ENCODE data around the gene MRE11. TPM values are rescaled to one million over a fixed set of nuclear protein-coding genes. Genes with fewer than 3 reads are reported as not detected.

The MRE11 gene
- total and polyA plus RNA-seq, 4 donors: 1.5 to 18.3 (median 5.6) TPM

DNA sequence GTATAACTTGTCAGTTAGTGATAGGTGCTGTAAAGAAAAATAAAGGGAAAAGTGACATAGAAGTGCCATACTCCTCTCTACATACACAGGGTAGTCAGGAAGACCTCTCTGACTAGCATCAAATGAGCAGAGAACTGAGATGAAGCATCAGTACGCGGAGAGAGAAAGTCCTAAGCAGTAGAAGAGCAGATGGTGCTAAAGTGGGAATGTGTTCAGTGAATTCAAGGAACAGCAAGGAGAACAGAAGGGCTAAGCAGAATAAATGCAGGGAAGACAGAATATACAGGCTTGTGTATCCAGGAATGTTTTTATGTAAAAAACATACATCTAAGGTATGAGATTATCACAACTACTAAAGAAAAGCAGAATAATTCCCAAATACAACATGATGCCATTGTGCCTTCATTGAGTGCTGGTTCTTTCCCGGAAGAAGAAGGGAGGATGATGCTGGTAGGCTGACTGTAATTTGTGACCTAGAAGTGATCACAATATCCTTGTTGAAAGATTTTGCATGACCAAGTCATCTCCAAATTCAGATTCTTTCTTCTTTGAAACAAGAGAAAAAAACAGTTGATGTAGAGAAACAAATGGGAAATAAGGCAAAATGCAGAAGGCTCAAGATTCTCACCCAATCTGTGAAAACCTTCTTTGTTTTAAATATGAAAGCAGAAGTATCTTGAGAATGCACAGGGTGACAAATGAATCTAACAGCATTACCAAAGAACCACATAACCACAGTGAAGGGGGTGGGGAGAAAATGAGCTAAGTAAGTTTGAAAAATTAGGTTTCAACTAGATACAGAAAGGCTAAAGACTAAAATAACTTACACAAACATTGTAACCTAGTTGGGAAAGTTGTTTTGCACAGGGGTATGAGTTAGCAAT lies 20.5 kb downstream of the MRE11 start (continued):
- no peak for TF ChIP-seq HNF4A (conservative IDR thresholded peaks at IDR 0.05)

DNA sequence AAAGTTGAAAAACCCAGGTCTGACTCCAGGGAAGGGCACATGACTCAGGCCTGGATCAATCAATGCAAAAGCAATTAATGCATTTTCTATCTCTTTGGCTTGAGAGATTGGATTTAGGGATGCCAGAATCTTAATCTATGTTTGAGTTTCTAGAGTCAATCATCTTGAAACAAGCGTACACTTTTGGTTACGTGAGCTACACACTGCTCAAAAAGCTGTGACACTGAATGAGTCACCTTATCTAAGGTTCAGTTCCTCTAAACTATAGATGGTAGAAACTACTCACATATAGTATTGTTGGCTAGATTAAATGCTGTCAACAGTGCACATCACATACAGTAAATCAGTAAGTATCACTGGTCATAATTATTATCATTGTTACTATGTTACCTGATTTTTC lies 24.2 kb downstream of the MRE11 start:
- Histone ChIP-seq H3K4me3 (ENCODE audit: low read depth in 1 of 3, low read length in 3 of 3) (no peak overlapping the region), H3K36me3 (ENCODE audit: control insufficient read depth in 4 of 4, insufficient read depth in 3 of 4, low read depth in 1 of 4, low read length in 3 of 4) (peaks cover 0 to 32% (median 5%) of the 10 kb centered on the region in 4 donors)
- 96% methylated on average over 2 of the region's 2 CpGs for WGBS

DNA sequence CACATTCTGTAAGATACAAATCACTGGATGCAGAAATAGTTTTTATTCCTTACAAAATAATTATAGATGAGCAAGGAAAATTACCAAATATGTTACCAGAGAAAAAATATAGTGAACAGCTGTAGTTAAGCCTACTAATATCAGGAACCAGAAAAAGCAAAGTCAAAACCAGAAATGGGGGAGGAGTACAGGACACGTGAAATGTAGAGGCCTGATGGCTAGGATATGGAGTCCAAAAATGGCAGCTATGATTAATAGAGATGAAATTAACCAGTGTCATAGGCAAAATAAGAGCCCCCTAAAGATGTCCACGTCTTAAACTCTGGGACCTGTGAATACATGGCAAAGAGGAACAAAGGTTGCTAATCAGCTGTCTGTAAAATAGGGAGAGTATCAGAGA lies 34.1 kb downstream of the MRE11 start:
- 94% methylated on average over 2 of the region's 2 CpGs for WGBS
- no peaks in the 10 kb centered on the region for H3K9me3 ChIP-seq (ENCODE audit: control insufficient read depth in 4 of 4, low read length in 3 of 4)
- H3K4me1 ChIP-seq (ENCODE audit: control insufficient read depth in 4 of 4, insufficient read depth in 4 of 4, low read length in 3 of 4): no peaks in the 10 kb centered on the region
- DNase-seq (ENCODE audit: low spot score): no peak
- H3K27me3 ChIP-seq (ENCODE audit: control insufficient read depth in 4 of 4, insufficient read depth in 4 of 4, low read length in 3 of 4): no peaks in the 10 kb centered on the region
- H3K9ac ChIP-seq (ENCODE audit: low read depth in 1 of 2, low read length in 2 of 2): no peak overlapping the region
- H3K4me3 ChIP-seq (ENCODE audit: low read depth in 1 of 3, low read length in 3 of 3): no peak overlapping the region
- H3K27ac ChIP-seq (ENCODE audit: low read depth in 1 of 2, low read length in 2 of 2): no peak overlapping the region
- peaks cover 0 to 25% (median 9%) of the 10 kb centered on the region in 4 donors for H3K36me3 ChIP-seq (ENCODE audit: control insufficient read depth in 4 of 4, insufficient read depth in 3 of 4, low read depth in 1 of 4, low read length in 3 of 4)
- TF ChIP-seq, protein P1, sequence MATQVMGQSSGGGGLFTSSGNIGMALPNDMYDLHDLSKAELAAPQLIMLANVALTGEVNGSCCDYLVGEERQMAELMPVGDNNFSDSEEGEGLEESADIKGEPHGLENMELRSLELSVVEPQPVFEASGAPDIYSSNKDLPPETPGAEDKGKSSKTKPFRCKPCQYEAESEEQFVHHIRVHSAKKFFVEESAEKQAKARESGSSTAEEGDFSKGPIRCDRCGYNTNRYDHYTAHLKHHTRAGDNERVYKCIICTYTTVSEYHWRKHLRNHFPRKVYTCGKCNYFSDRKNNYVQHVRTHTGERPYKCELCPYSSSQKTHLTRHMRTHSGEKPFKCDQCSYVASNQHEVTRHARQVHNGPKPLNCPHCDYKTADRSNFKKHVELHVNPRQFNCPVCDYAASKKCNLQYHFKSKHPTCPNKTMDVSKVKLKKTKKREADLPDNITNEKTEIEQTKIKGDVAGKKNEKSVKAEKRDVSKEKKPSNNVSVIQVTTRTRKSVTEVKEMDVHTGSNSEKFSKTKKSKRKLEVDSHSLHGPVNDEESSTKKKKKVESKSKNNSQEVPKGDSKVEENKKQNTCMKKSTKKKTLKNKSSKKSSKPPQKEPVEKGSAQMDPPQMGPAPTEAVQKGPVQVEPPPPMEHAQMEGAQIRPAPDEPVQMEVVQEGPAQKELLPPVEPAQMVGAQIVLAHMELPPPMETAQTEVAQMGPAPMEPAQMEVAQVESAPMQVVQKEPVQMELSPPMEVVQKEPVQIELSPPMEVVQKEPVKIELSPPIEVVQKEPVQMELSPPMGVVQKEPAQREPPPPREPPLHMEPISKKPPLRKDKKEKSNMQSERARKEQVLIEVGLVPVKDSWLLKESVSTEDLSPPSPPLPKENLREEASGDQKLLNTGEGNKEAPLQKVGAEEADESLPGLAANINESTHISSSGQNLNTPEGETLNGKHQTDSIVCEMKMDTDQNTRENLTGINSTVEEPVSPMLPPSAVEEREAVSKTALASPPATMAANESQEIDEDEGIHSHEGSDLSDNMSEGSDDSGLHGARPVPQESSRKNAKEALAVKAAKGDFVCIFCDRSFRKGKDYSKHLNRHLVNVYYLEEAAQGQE (IDR thresholded peaks at IDR 0.05): no peak
- TF ChIP-seq YY1 (IDR thresholded peaks at IDR 0.05): no peak
- TF ChIP-seq FOXA1 (IDR thresholded peaks at IDR 0.05): no peak
- TF ChIP-seq NR2F2 (IDR thresholded peaks at IDR 0.05): no peak
- TF ChIP-seq, protein P2, sequence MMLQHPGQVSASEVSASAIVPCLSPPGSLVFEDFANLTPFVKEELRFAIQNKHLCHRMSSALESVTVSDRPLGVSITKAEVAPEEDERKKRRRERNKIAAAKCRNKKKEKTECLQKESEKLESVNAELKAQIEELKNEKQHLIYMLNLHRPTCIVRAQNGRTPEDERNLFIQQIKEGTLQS (IDR thresholded peaks at IDR 0.05): no peak
- no peak for TF ChIP-seq GABPA (IDR thresholded peaks at IDR 0.05 in 1 of 2, conservative IDR thresholded peaks at IDR 0.05 in 1 of 2)
- TF ChIP-seq JUND (IDR thresholded peaks at IDR 0.05): no peak
- no peak for TF ChIP-seq HNF4G (IDR thresholded peaks at IDR 0.05)
- TF ChIP-seq SP1 (IDR thresholded peaks at IDR 0.05): no peak
- no peak for TF ChIP-seq RAD21 (IDR thresholded peaks at IDR 0.05)
- no peak for TF ChIP-seq FOXA2 (IDR thresholded peaks at IDR 0.05)

More for the DNA sequence above, 24.2 kb downstream of the MRE11 start:
- no peak overlapping the region for H3K27ac ChIP-seq (ENCODE audit: low read depth in 1 of 2, low read length in 2 of 2)
- H3K4me1 ChIP-seq (ENCODE audit: control insufficient read depth in 4 of 4, insufficient read depth in 4 of 4, low read length in 3 of 4): no peaks in the 10 kb centered on the region
- no peak for TF ChIP-seq EGR1 (IDR thresholded peaks at IDR 0.05; ENCODE audit: low read depth in 2 of 2)
- TF ChIP-seq GABPA (IDR thresholded peaks at IDR 0.05 in 1 of 2, conservative IDR thresholded peaks at IDR 0.05 in 1 of 2): no peak
- TF ChIP-seq FOXA1 (IDR thresholded peaks at IDR 0.05): no peak
- TF ChIP-seq, protein P1 (IDR thresholded peaks at IDR 0.05): no peak
- TF ChIP-seq, protein P3, sequence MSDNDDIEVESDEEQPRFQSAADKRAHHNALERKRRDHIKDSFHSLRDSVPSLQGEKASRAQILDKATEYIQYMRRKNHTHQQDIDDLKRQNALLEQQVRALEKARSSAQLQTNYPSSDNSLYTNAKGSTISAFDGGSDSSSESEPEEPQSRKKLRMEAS (IDR thresholded peaks at IDR 0.05): no peak
- TF ChIP-seq, protein P4, sequence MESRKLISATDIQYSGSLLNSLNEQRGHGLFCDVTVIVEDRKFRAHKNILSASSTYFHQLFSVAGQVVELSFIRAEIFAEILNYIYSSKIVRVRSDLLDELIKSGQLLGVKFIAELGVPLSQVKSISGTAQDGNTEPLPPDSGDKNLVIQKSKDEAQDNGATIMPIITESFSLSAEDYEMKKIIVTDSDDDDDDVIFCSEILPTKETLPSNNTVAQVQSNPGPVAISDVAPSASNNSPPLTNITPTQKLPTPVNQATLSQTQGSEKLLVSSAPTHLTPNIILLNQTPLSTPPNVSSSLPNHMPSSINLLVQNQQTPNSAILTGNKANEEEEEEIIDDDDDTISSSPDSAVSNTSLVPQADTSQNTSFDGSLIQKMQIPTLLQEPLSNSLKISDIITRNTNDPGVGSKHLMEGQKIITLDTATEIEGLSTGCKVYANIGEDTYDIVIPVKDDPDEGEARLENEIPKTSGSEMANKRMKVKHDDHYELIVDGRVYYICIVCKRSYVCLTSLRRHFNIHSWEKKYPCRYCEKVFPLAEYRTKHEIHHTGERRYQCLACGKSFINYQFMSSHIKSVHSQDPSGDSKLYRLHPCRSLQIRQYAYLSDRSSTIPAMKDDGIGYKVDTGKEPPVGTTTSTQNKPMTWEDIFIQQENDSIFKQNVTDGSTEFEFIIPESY (IDR thresholded peaks at IDR 0.05): no peak
- H3K9ac ChIP-seq (ENCODE audit: low read depth in 1 of 2, low read length in 2 of 2): no peak overlapping the region
- no peaks in the 10 kb centered on the region for H3K9me3 ChIP-seq (ENCODE audit: control insufficient read depth in 4 of 4, low read length in 3 of 4)
- no peak for DNase-seq (ENCODE audit: low spot score)
- H3K27me3 ChIP-seq (ENCODE audit: control insufficient read depth in 4 of 4, insufficient read depth in 4 of 4, low read length in 3 of 4): no peaks in the 10 kb centered on the region

Measured in liver (tissue), 9 donors.